Left colon (tissue), 2 donors: ENCODE data around the gene ACAT2. TPM values are rescaled to one million over a fixed set of nuclear protein-coding genes. Genes with fewer than 3 reads are reported as not detected.
"Not testable (repeated sequence)": the region's sequence is repeated elsewhere in the genome, so short reads cannot be mapped to it uniquely, and the experiment has no call there.

Experiments used
- ATAC-seq: fragments of 200-7000 bp; cut with Tn5 transposase; one replicate; pipeline ENCODE4 v1.9.1; 2020; ENCODE audit warnings: mild to moderate bottlenecking, moderate library complexity
- DNase-seq, 2 donors: peaks; one replicate each; pipeline ENCODE4 v3.0.0-alpha.2; 2020
- intact Hi-C, 2 donors: fragments of 100-400 bp; cut with DNase I in 1 of 2; cut with micrococcal nuclease in 1 of 2; formaldehyde crosslinking; loops; one replicate each; pipeline versions ENCODE4 v1.11.2 to v1.14.0; 2022; cut with DNase I, micrococcal nuclease
- long read RNA-seq: library from polyadenylated mRNA; unstranded; transcript quantifications from one replicate; pipeline ENCODE4 v2.0.0, GENCODE V29; 2021
- total RNA-seq, 2 donors: library from RNA; stranded (reverse); fragmentation: NEBNext Ultra II Directional; extraction: Animal tissue kit (Norgen Biotek cat#: 25700); gene quantifications; one replicate each; pipeline ENCODE4 v1.2.1, GENCODE V29; 2021
- donor health status: DM: no; HTN: no; CAD: no.
- donor health status: DM: yes; HTN: yes; CAD: no.

ACAT2 gene
- 100 to 1,000 TPM in 1 of 2 donors, 10 to 100 TPM in 1; 72.8 to 114 TPM for total RNA-seq
- long read RNA-seq, transcript ACAT2-201 (9 exons, 3,180 nt) = major isoform, 185 of 208 reads
- long read RNA-seq, partial matches to known transcripts = 12 of 208 reads
- long read RNA-seq, other reads (novel, unspliced or antisense) = 11 of 208 reads

- intact Hi-C loops = no loop called here
- DNase-seq = peak; percentile 93 to 98
- peak; percentile 96 for ATAC-seq
These were observed at the start of gene ACAT2 for GRCh38 chr6:159761873-159762680. ACAT2 (plus strand) TSS chr6:159762045; CDS start chr6:159762088, 43 bp downstream.

- DNase-seq, ATAC-seq, intact Hi-C loops: not testable (repeated sequence)
These were observed 49.5 kb upstream of the ACAT2 start for GRCh38 chr6:159712389-159712788.

DNA sequence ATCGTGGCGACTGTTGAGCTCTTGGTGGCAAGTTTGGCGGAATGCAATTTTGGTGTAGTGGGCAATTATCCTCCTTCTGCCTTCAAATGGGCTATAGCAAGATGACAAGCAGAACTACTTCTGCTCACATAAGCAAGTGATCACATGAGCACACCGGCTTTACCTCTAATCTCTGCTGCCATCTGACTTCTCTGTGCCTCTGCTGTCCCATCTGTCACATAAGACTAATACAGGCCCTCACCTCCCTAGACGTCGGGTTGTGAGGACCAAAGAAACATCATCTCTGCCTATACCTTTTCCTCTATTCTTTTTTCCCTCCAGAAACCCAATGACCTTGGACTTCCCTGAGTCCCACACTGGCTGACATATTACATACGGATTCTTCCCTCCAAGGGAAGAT lies 47.9 kb upstream of the ACAT2 start:
- ATAC-seq = no peak
- intact Hi-C loops = no loop called here

DNA sequence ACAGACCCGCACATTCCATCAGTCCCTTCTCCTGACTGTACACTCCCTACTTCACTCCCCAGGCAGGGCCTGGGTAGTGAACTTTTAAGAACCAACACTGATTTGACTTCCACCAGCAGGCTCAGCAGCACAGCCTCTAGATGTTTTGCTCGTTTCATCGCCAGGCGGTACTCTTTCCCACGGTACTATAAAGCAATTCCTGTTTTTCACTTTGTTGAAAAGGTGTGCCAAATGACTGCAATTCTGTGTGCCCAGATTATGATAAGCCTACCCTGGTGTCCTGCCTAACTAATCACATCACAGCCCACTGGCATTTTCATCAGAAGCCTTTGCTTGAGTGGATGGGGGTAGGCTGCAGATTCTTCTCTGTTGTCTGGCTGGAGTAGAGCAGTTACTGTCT lies 47.4 kb upstream of the ACAT2 start:
- DNase-seq (no peak), ATAC-seq (peak; percentile 86)
- intact Hi-C loops = no loop called here

More for the DNA sequence above, 47.9 kb upstream of the ACAT2 start:
- DNase-seq = no peak

DNA sequence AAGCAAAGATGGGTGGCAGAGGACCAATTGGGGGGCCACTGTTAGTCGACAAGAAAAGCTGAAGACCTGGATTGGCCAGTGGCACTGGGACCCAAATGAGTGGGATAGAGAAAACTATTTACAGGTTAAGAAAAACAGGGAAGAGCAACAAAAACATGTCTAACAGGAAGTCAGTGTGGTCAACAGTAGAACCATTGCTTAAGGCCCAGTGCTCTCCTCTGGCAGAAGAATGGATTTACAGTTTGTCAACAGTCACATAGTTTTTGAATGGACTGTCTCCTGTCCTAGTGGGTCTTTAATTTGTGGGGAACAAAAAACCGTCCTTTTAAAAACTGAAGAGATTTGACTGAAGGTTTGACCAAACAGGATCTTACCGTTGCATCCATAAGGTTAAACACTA lies 46.7 kb upstream of the ACAT2 start:
- intact Hi-C loops = no loop called here
- DNase-seq (no peak), ATAC-seq (peak; percentile 46)

DNA sequence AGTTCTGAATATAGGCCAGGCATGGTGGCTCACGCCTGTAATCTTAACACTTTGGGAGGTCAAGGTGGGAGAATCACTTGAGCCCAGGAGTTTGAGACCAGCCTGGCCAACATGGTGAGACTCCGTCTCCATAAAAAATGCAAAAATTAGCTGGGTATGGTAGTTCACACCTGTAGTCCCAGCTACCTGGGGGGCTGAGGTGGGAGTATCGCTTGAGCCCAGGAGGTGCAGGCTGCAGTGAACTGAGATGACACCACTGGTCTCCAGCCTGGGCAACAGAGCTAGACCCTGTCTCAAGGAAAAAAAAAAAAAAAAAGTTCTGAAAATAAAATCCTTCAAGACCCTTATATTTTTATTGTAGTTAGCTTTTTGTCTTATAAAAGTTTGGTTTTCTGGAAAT lies 46.2 kb upstream of the ACAT2 start:
- no peak for DNase-seq
- ATAC-seq = no peak
- intact Hi-C loops = no loop called here

GRCh38 chr6:159716247-159717096 lies 45.4 kb upstream of the ACAT2 start:
- intact Hi-C loops = no loop called here
- DNase-seq (peak in 1 of 2 donors; percentile 46), ATAC-seq (peak; percentile 32)

DNA sequence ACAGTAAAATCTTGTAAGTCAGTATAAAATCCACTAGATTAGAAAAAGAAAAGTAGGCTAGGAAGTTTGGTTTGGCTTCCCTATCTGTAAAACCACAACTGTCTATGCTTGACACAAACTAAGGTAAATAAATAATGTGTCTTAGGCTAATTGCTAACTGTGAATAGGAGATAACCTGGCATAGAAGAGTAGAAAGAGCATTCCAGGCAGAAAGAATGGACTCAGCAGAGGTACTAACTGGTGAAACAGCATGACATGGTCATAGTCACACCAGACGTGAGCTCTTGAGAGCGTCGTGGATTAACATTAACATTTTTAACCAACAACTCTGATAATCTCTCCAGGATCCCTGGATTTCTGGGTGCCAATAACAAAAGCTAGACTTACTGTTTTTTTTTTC lies 43.2 kb upstream of the ACAT2 start:
- no peak for DNase-seq
- intact Hi-C loops = no loop called here
- no peak for ATAC-seq

- ATAC-seq (no peak), DNase-seq (no peak)
- intact Hi-C loops = no loop called here
These were observed 42.6 kb upstream of the ACAT2 start for GRCh38 chr6:159719287-159719686.

DNA sequence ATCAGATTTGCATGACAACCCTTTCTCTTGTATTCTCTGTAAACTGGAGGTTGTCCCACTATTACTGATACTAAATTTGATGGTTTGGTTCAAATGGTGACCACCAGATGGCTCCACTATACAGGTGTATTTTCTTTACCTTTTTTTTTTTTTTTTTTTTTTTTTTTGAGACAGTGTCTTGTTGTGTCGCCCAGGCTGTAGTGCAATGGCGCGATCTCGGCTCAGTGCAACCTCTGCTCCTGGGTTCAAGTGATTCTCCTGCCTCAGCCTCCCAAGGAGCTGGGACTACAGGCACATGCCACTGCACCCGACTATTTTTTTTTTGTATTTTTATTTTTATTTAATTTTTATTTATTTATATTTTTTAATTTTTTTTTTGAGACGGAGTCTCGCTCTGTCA lies 41.1 kb upstream of the ACAT2 start:
- intact Hi-C loops = no loop called here
- peak in 1 of 2 donors; percentile 37 for DNase-seq
- peak; percentile 70 for ATAC-seq

DNA sequence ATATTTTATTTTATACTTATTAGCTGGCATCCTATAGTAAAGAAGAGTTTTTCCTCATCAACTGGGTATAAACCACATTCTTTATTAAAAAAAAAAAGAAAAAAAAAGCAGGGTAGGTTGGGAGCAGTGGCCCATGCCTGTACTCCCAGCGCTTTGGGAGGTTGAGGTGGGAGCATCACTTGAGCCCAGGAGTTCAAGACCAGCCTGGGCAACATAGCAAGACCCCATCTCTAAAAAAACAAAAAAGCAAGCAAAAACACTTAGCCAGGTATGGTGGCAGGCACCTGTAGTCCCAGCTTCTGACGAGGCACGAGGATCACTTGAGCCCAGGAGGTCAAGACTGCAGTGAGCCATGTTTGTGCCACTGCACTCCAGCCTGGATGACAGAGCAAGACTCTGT lies 39.9 kb upstream of the ACAT2 start:
- intact Hi-C loops, ATAC-seq, DNase-seq: not testable (repeated sequence)

- ATAC-seq (no peak), DNase-seq (no peak)
- intact Hi-C loops = no loop called here
These were observed 39.2 kb upstream of the ACAT2 start for GRCh38 chr6:159722655-159723054.

GRCh38 chr6:159723259-159723658 lies 38.6 kb upstream of the ACAT2 start:
- DNase-seq (no peak), ATAC-seq (no peak)
- intact Hi-C loops = no loop called here

DNA sequence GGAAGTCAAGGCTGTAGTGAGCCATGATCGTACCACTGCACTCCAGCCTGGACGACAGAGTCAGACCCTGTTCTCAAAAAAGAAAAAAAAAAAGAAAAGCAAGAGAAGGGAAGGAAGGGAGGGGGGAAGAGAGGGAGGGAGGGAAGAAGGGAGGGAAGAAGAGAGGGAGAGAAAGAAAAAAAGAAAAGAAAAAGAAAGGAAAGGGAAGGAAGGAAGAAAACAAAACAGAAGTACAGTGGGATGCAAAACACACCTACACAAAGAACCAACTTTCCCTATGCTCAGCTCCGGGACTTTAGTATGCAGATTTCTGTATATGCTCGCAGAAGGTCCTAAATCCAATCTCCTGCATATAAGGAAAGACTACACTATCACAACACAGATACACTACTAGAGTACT lies 37.1 kb upstream of the ACAT2 start:
- ATAC-seq (no peak), DNase-seq (no peak)
- intact Hi-C loops = loop anchor here in 1 of 2 donors (5.0 kb wide), 1 partner anchor 32 kb away; the partner anchor contains the start of gene SOD2

DNA sequence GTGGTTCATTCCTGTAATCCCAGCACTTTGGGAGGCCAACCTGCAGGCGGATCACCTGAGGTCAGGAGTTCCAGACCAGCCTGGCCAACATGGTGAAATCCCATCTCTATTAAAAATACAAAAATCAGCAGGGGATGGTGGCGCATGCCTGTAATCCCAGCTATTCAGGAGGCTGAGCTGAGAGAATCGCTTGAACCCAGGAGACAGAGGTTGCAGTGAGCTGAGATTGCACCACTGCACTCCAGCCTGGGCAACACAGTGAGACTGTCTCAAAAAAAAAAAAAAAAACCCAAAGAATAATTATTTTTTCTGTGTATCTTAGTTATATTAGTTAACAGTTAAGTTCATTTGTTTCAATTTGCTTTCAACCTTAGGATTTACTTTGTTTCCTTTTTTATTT lies 36.6 kb upstream of the ACAT2 start:
- DNase-seq, ATAC-seq: not testable (repeated sequence)
- intact Hi-C loops = loop anchor here in 1 of 2 donors (5.0 kb wide), 1 partner anchor 33 kb away; the partner anchor contains the start of gene SOD2

GRCh38 chr6:159726255-159726917 lies 35.5 kb upstream of the ACAT2 start:
- DNase-seq = no peak
- intact Hi-C loops = loop anchor here in 1 of 2 donors (5.0 kb wide), 1 partner anchor 34 kb away; the partner anchor contains the start of gene SOD2
- ATAC-seq = peak; percentile 20

- peak; percentile 97 to 98 for DNase-seq
- ATAC-seq = peak; percentile 91
- intact Hi-C loops = loop anchor here in 1 of 2 donors (5.0 kb wide), 1 partner anchor 35 kb away; the partner anchor contains the start of gene SOD2
These were observed 34.7 kb upstream of the ACAT2 start, which contains the start of gene WTAP for GRCh38 chr6:159726918-159727716. WTAP (plus strand) TSS chr6:159727506; CDS start chr6:159736266, 8,760 bp downstream.
